Stomach (tissue), 9 donors: ENCODE data around the gene CYP20A1. TPM values are rescaled to one million over a fixed set of nuclear protein-coding genes. Genes with fewer than 3 reads are reported as not detected.
A peak's percentile ranks its signal among the peaks of the same experiment; 100 is the strongest.
"Not testable (repeated sequence)": the region's sequence is repeated elsewhere in the genome, so short reads cannot be mapped to it uniquely, and the experiment has no call there.

Source experiments
- DNase-seq, 2 donors: peaks; one replicate each; pipeline versions ENCODE4 v3.0.0 to v3.0.0-alpha.2; 2013 to 2019
- H3K27ac ChIP-seq, 5 donors: fragments of 200-600 bp in 4 of 5; sonication (generic) in 4 of 5; one replicate each; pipeline ENCODE4 v1.5.1; 2013 to 2019; ENCODE audit warnings: mild to moderate bottlenecking in 1 of 5, moderate library complexity in 1 of 5
- H3K27me3 ChIP-seq, 3 donors: fragments of 200-600 bp; sonication (generic); one replicate each; pipeline ENCODE4 v1.5.1; 2017 to 2019; ENCODE audit warnings: mixed run types in 1 of 3
- H3K36me3 ChIP-seq, 4 donors: fragments of 200-600 bp; sonication (generic); 1 replicate in 3 of 4; 2 replicates in 1 of 4; pipeline ENCODE4 v1.5.1; 2016 to 2019
- H3K4me1 ChIP-seq, 4 donors: fragments of 200-600 bp; sonication (generic); one replicate each; pipeline ENCODE4 v1.5.1; 2016 to 2019
- H3K4me3 ChIP-seq, 4 donors: fragments of 200-600 bp; sonication (generic) in 3 of 4; one replicate each; pipeline ENCODE4 v1.5.1; 2016 to 2019; ENCODE audit warnings: mild to moderate bottlenecking in 1 of 4
- H3K9me3 ChIP-seq, 4 donors: fragments of 200-600 bp; sonication (generic); one replicate each; pipeline ENCODE4 v1.5.1; 2016 to 2019
- CTCF ChIP-seq, 7 experiments: fragments of 450-650 bp in 4 of 7; fragments of 200-600 bp in 3 of 7; sonication (generic) in 3 of 7; IDR thresholded peaks; one replicate each; pipeline ENCODE4 v1.5.1; 2016 to 2019; ENCODE audit warnings: antibody characterized with exemption in 7 of 7, control low read depth in 2 of 7, mild to moderate bottlenecking in 1 of 7
- EP300 ChIP-seq: sonication (generic); formaldehyde crosslinking; IDR thresholded peaks from one replicate; pipeline ENCODE4 v1.6.1; 2017; ENCODE audit warnings: antibody characterized with exemption
- POLR2A ChIP-seq, 4 donors: fragments of 450-650 bp; IDR thresholded peaks; one replicate each; pipeline ENCODE4 v1.6.1; 2016; ENCODE audit warnings: antibody characterized with exemption in 4 of 4, control low read depth in 2 of 4, mild to moderate bottlenecking in 1 of 4, moderate library complexity in 1 of 4
- POLR2AphosphoS5 ChIP-seq, 3 donors: sonication (generic); formaldehyde crosslinking; IDR thresholded peaks; one replicate each; pipeline ENCODE4 v1.6.1; 2016; ENCODE audit warnings: antibody characterized with exemption in 3 of 3
- WGBS, 5 donors: extraction: QIAGEN DNeasy Blood & Tissue Kit in 3 of 5; methylation state at CpG; one replicate each; pipeline versions ENCODE4 v1.1.5 to v1.1.7; 2013 to 2018; 5-methylcytosine and 5-hydroxymethylcytosine counted together
- intact Hi-C: fragments of 100-400 bp; cut with DNase I; formaldehyde crosslinking; loops from one replicate; pipeline ENCODE4 v1.15.1; 2023; ENCODE audit warnings: low total_unique reads
- polyA plus RNA-seq, 3 donors: library from polyadenylated mRNA; stranded (reverse); fragments of 200-250 nt; gene quantifications; one replicate each; pipeline ENCODE4 v1.2.3, GENCODE V29; 2013
- total RNA-seq, 5 donors: library from RNA; depleted of rRNA; stranded (reverse); fragments of >200 nt; gene quantifications; one replicate each; pipeline versions ENCODE4 v1.1.0 to v1.2.3, GENCODE V29; 2014 to 2016
- donor health status: healthy with polysubstance abuse.
- donor health status: Bipolar disorder and iron deficiency.
- donor health status: healthy.

CYP20A1 gene
- total and polyA plus RNA-seq, 8 donors: 3.8 to 56.7 (median 9.9) TPM

DNA sequence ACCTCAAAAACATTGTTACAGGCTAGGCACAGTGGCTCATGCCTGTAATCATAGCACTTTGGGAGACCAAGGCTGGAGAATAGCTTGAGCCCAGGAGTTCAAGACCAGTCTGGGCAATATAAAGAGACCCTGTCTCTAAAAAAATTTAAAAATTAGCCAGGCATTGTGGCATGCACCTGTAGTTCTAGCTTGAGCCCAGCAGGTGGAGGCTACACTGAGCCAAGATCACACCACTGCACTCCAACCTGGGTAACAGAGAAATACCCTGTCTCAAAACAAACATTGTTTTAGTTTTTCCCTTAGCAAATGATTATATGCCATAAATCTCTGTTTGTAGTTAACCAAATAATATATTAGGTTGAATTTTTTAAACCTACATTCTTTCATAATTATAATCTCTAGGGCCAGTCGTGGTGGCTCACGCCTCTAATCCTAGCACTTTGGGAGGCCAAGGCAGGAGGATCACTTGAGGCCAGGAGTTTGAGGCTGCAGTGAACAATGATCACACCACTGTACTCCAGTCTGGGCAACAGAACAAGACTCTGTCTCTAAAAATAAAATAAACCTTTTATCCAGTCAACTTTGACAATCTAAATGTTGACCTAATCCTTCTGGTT, 13.3 kb upstream of the CYP20A1 start:
- Histone ChIP-seq H3K27me3 (no peaks in the 10 kb centered on the region), H3K4me1 (peaks cover 0 to 15% (median 0%) of the 10 kb centered on the region in 4 donors), H3K4me3 (no peak overlapping the region), H3K36me3 (peaks cover 0 to 7% (median 0%) of the 10 kb centered on the region in 4 donors), H3K27ac (no peak overlapping the region), H3K9me3 (no peaks in the 10 kb centered on the region)
- peak in 1 of 2 donors; percentile 38 for DNase-seq
- TF ChIP-seq POLR2A (IDR thresholded peaks at IDR 0.05): no peak
- TF ChIP-seq CTCF (IDR thresholded peaks at IDR 0.05): peak in 5 of 7 experiments; percentile 47 to 75 (median 57)
- no peak for TF ChIP-seq EP300
- intact Hi-C loops: no loop called here
- WGBS, 5 donors: 88 to 96% (median 94%) methylated on average over 2 of the region's 2 CpGs

GRCh38 chr2:203229674-203230073, 9.1 kb upstream of the CYP20A1 start:
- H3K4me3 ChIP-seq, H3K4me1 ChIP-seq, H3K27ac ChIP-seq, H3K36me3 ChIP-seq, DNase-seq, H3K9me3 ChIP-seq, H3K27me3 ChIP-seq, intact Hi-C loops: not testable (repeated sequence)
- WGBS, 5 donors: 64 to 83% (median 77%) methylated on average over 2 of the region's 2 CpGs

DNA sequence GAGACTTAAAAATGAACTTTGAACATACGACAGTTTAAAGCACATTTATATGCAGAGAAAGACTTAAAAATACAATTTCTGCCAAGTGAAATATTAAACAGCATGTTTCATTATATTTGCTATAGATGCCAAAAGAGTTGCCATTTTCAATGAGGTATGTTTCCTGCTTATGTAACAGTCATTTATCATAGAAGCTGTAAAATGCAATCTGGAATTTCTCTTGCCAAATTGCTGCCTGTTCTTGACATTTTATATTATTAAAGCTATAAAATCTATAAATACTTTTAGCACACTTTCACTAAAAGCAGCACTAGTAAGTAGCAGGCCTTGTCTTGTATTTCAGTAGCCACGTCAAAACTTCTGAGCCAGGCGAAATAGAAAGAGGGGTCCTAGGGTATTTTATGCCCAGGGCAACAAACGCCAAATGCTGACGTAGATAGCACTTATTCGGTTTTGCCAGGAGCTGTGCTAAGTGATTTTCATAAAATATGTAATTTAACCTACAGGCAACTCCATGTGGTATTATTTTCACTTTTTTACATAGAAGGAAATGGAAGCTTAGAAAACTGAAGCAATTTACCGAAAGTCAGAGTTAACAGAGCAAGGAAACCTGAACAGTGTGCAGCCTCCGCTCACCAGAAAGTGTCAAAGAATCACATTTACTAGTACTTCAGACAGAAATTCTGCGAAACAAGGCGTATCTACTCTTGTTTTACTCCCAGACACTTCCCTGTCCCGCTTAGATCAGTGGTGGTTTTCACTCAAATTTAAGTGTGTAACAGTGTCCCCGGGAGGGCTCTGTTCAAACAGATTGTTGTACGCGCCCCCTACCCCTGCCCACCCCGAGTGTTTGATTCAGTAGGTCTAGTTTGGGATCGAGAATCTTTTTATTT, 1.2 kb upstream of the CYP20A1 start:
- Histone ChIP-seq H3K27me3 (no peaks in the 10 kb centered on the region), H3K27ac (peak overlapping the region in 3 of 5 donors; percentile 93 to 97 (median 96)), H3K4me3 (peak overlapping the region; percentile 66 to 81 (median 75)), H3K4me1 (peaks cover 7 to 32% (median 24%) of the 10 kb centered on the region in 4 donors), H3K36me3 (peaks cover 0 to 8% (median 4%) of the 10 kb centered on the region in 4 donors), H3K9me3 (no peaks in the 10 kb centered on the region)
- intact Hi-C loops: no loop called here
- no peak for DNase-seq
- WGBS, 5 donors: 87 to 93% (median 90%) methylated on average over 16 of the region's 16 CpGs
- TF ChIP-seq EP300 (no peak), CTCF (IDR thresholded peaks at IDR 0.05) (no peak), POLR2A (IDR thresholded peaks at IDR 0.05) (no peak), POLR2AphosphoS5 (IDR thresholded peaks at IDR 0.05) (no peak)

GRCh38 chr2:203238292-203238703, 520 bp upstream of the CYP20A1 start:
- H3K9me3 ChIP-seq: no peaks in the 10 kb centered on the region
- H3K27ac ChIP-seq: peak overlapping the region; percentile 93 to 98 (median 96)
- no peak for DNase-seq
- no peak for TF ChIP-seq POLR2A (IDR thresholded peaks at IDR 0.05)
- no peak for TF ChIP-seq POLR2AphosphoS5 (IDR thresholded peaks at IDR 0.05)
- no peak for TF ChIP-seq CTCF (IDR thresholded peaks at IDR 0.05)
- no peak for TF ChIP-seq EP300
- no peaks in the 10 kb centered on the region for H3K27me3 ChIP-seq
- H3K4me1 ChIP-seq: peaks cover 7 to 32% (median 24%) of the 10 kb centered on the region in 4 donors
- intact Hi-C loops: no loop called here
- H3K4me3 ChIP-seq: peak overlapping the region; percentile 66 to 81 (median 75)
- peaks cover 0 to 15% (median 11%) of the 10 kb centered on the region in 4 donors for H3K36me3 ChIP-seq
- 21 to 25% (median 23%) methylated on average over 19 to 22 of the region's 22 CpGs for WGBS, 5 donors
